A673 (cell line): Measurements from ENCODE around the gene HERPUD2.

Source experiments
- EZH2 ChIP-seq: fragments of 200-600 bp; sonication (generic); IDR thresholded peaks from 2 replicates; pipeline ENCODE4 v1.6.1; 2017; ENCODE audit warnings: borderline replicate concordance, low read depth, mild to moderate bottlenecking, mixed read lengths, antibody characterized with exemption, low read length; ENCODE audit not compliant: poor library complexity, severe bottlenecking
- TF ChIP-seq, protein P1 (sequence below): fragments of 300-800, 200-600 bp; sonication (generic); conservative IDR thresholded peaks from 2 replicates; pipeline ENCODE4 v1.5.1; 2017; ENCODE audit warnings: low read depth, mild to moderate bottlenecking, antibody characterized with exemption, low read length, moderate library complexity, mixed read lengths

DNA sequence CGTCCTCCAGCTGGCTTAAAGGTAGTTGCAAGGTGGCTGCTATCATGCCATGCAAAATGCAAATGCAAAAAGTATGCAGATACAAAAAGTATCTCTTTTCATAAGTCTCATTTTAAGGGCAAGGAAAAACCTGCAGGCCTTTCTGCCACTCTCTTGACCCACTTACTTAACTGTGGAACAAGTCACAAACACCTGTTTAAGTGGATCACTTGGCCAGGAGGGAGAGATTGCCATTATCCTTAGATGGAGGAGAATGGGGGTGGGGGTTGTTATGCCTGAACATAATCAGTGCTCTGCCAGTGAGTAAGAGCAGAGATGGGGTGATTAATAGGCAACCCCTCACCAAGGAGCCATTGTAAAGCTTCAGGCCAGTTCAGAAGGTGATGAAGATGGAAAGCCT is 25.1 kb upstream of the HERPUD2 start:
- no peak for TF ChIP-seq EZH2
- TF ChIP-seq, protein P1, sequence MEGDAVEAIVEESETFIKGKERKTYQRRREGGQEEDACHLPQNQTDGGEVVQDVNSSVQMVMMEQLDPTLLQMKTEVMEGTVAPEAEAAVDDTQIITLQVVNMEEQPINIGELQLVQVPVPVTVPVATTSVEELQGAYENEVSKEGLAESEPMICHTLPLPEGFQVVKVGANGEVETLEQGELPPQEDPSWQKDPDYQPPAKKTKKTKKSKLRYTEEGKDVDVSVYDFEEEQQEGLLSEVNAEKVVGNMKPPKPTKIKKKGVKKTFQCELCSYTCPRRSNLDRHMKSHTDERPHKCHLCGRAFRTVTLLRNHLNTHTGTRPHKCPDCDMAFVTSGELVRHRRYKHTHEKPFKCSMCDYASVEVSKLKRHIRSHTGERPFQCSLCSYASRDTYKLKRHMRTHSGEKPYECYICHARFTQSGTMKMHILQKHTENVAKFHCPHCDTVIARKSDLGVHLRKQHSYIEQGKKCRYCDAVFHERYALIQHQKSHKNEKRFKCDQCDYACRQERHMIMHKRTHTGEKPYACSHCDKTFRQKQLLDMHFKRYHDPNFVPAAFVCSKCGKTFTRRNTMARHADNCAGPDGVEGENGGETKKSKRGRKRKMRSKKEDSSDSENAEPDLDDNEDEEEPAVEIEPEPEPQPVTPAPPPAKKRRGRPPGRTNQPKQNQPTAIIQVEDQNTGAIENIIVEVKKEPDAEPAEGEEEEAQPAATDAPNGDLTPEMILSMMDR = no peak
